DND-41 (cell line): ENCODE results near the gene RIN1.

ENCODE experiments used
- EZH2 ChIP-seq: IDR thresholded peaks from 3 replicates; pipeline ENCODE4 v1.6.1; 2012; ENCODE audit warnings: borderline replicate concordance, low read depth, mild to moderate bottlenecking, moderate library complexity, low read length, inconsistent platforms; ENCODE audit not compliant: severe bottlenecking
- TF ChIP-seq, protein P1 (sequence below): IDR thresholded peaks from 2 replicates; pipeline ENCODE4 v1.5.1; 2012; ENCODE audit warnings: borderline replicate concordance, low read length, moderate library complexity, mild to moderate bottlenecking; ENCODE audit not compliant: poor library complexity, severe bottlenecking; ENCODE audit errors: extremely low read depth

- TF ChIP-seq EZH2, result no peak
- TF ChIP-seq, protein P1, sequence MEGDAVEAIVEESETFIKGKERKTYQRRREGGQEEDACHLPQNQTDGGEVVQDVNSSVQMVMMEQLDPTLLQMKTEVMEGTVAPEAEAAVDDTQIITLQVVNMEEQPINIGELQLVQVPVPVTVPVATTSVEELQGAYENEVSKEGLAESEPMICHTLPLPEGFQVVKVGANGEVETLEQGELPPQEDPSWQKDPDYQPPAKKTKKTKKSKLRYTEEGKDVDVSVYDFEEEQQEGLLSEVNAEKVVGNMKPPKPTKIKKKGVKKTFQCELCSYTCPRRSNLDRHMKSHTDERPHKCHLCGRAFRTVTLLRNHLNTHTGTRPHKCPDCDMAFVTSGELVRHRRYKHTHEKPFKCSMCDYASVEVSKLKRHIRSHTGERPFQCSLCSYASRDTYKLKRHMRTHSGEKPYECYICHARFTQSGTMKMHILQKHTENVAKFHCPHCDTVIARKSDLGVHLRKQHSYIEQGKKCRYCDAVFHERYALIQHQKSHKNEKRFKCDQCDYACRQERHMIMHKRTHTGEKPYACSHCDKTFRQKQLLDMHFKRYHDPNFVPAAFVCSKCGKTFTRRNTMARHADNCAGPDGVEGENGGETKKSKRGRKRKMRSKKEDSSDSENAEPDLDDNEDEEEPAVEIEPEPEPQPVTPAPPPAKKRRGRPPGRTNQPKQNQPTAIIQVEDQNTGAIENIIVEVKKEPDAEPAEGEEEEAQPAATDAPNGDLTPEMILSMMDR, result no peak
Measured at GRCh38 chr11:66289548-66290329, 46.5 kb downstream of the RIN1 start.
